H9 (cell line): Measurements from ENCODE around the gene NUP214. TPM values are rescaled to one million over a fixed set of nuclear protein-coding genes. Genes with fewer than 3 reads are reported as not detected.

ENCODE experiments used
- DNase-seq: peaks from one replicate; pipeline ENCODE4 v3.0.0-alpha.2; 2017
- H2AFZ ChIP-seq: one replicate; pipeline ENCODE4 v1.6.1; 2013; ENCODE audit warnings: mild to moderate bottlenecking, low read length, control low read depth, moderate library complexity
- H2AK5ac ChIP-seq: 2 replicates; pipeline ENCODE4 v1.6.1; 2013; ENCODE audit warnings: low read length, control low read depth, mixed read lengths; ENCODE audit not compliant: insufficient read length
- H2BK120ac ChIP-seq: one replicate; pipeline ENCODE4 v1.6.1; 2013; ENCODE audit warnings: low read depth, mild to moderate bottlenecking, low read length, control low read depth, inconsistent platforms; ENCODE audit not compliant: poor library complexity, severe bottlenecking
- H2BK12ac ChIP-seq: 2 replicates; pipeline ENCODE4 v1.6.1; 2013; ENCODE audit warnings: low read length, control low read depth, mixed read lengths, low read depth; ENCODE audit not compliant: insufficient read length
- H2BK15ac ChIP-seq: 2 replicates; pipeline ENCODE4 v1.6.1; 2013; ENCODE audit warnings: low read depth, low read length, control low read depth
- H2BK20ac ChIP-seq: one replicate; pipeline ENCODE4 v1.6.1; 2013; ENCODE audit warnings: low read depth, mild to moderate bottlenecking, low read length, control low read depth, inconsistent platforms; ENCODE audit not compliant: poor library complexity, severe bottlenecking
- H2BK5ac ChIP-seq: 2 replicates; pipeline ENCODE4 v1.6.1; 2013; ENCODE audit warnings: low read length, control low read depth, mixed read lengths; ENCODE audit not compliant: insufficient read length
- H3K14ac ChIP-seq: 2 replicates; pipeline ENCODE4 v1.6.1; 2013; ENCODE audit warnings: low read length, control low read depth; ENCODE audit not compliant: insufficient read depth
- H3K18ac ChIP-seq: 2 replicates; pipeline ENCODE4 v1.6.1; 2013; ENCODE audit warnings: low read depth, mild to moderate bottlenecking, mixed read lengths, low read length, control low read depth; ENCODE audit not compliant: insufficient read length
- H3K23ac ChIP-seq: 2 replicates; pipeline ENCODE4 v1.6.1; 2013; ENCODE audit warnings: low read length, control low read depth, mixed read lengths, low read depth; ENCODE audit not compliant: insufficient read length
- H3K23me2 ChIP-seq: 2 replicates; pipeline ENCODE4 v1.6.1; 2013; ENCODE audit warnings: low read depth, mild to moderate bottlenecking, mixed read lengths, low read length, control low read depth; ENCODE audit not compliant: insufficient read length, poor library complexity, severe bottlenecking
- H3K27ac ChIP-seq: 2 replicates; pipeline ENCODE4 v1.5.1; 2013; ENCODE audit warnings: low read length, control low read depth, mixed read lengths, low read depth; ENCODE audit not compliant: insufficient read length
- H3K27me3 ChIP-seq: 2 replicates; pipeline ENCODE4 v1.6.1; 2013; ENCODE audit warnings: low read length, control low read depth, inconsistent platforms; ENCODE audit not compliant: insufficient read depth
- H3K4ac ChIP-seq: 2 replicates; pipeline ENCODE4 v1.6.1; 2013; ENCODE audit warnings: low read depth, mild to moderate bottlenecking, control low read depth, inconsistent platforms, low read length, moderate library complexity
- H3K4me1 ChIP-seq: 2 replicates; pipeline ENCODE4 v1.6.1; 2013; ENCODE audit warnings: low read length, control low read depth, inconsistent platforms; ENCODE audit not compliant: insufficient read depth
- H3K4me2 ChIP-seq: 2 replicates; pipeline ENCODE4 v1.6.1; 2013; ENCODE audit warnings: low read length, control low read depth, mixed read lengths; ENCODE audit not compliant: insufficient read length, insufficient read depth
- H3K56ac ChIP-seq: 2 replicates; pipeline ENCODE4 v1.6.1; 2013; ENCODE audit warnings: low read depth, mild to moderate bottlenecking, mixed read lengths, low read length, control low read depth; ENCODE audit not compliant: insufficient read length
- H3K79me1 ChIP-seq: 2 replicates; pipeline ENCODE4 v1.6.1; 2013; ENCODE audit warnings: low read depth, mild to moderate bottlenecking, moderate library complexity, low read length, control low read depth, inconsistent platforms; ENCODE audit not compliant: insufficient read depth, poor library complexity, severe bottlenecking
- H3K79me2 ChIP-seq: 2 replicates; pipeline ENCODE4 v1.6.1; 2013; ENCODE audit warnings: low read length, control low read depth, inconsistent platforms; ENCODE audit not compliant: insufficient read depth
- H3K9ac ChIP-seq: 2 replicates; pipeline ENCODE4 v1.6.1; 2013; ENCODE audit warnings: low read length, control low read depth, mixed read lengths; ENCODE audit not compliant: insufficient read length; ENCODE audit errors: extremely low read depth
- H3K9me3 ChIP-seq: one replicate; pipeline ENCODE4 v1.6.1; 2013; ENCODE audit warnings: low read depth, low read length, inconsistent platforms; ENCODE audit not compliant: control insufficient read depth
- H3T11ph ChIP-seq: one replicate; pipeline ENCODE4 v1.6.1; 2013; ENCODE audit warnings: mild to moderate bottlenecking, low read length, control low read depth, inconsistent platforms
- H4K20me1 ChIP-seq: one replicate; pipeline ENCODE4 v1.6.1; 2013; ENCODE audit not compliant: control insufficient read depth, insufficient read length, insufficient read depth
- H4K5ac ChIP-seq: 2 replicates; pipeline ENCODE4 v1.6.1; 2013; ENCODE audit warnings: low read depth, mild to moderate bottlenecking, mixed read lengths, low read length, control low read depth; ENCODE audit not compliant: insufficient read length
- H4K8ac ChIP-seq: replicated peaks from 2 replicates; pipeline ENCODE4 v1.6.1; 2013; ENCODE audit warnings: low read length, control low read depth, mixed read lengths, low read depth; ENCODE audit not compliant: insufficient read length
- H4K91ac ChIP-seq: 2 replicates; pipeline ENCODE4 v1.6.1; 2013; ENCODE audit warnings: low read depth, mild to moderate bottlenecking, moderate library complexity, mixed read lengths, low read length, control low read depth; ENCODE audit not compliant: insufficient read length
- H3K27ac Mint-ChIP-seq, 3 experiments: 2 replicates in 2 of 3; 3 replicates in 1 of 3; pipeline ENCODE4 v1.8.0; 2020 to 2021; ENCODE audit warnings: mixed read lengths in 3 of 3, mild to moderate bottlenecking in 1 of 3, moderate library complexity in 1 of 3
- H3K27me3 Mint-ChIP-seq: 2 replicates; pipeline ENCODE4 v1.8.0; 2021; ENCODE audit warnings: low read depth, mild to moderate bottlenecking, moderate library complexity, mixed read lengths
- H3K36me3 Mint-ChIP-seq, 3 experiments: 2 replicates in 2 of 3; 3 replicates in 1 of 3; pipeline ENCODE4 v1.8.0; 2020 to 2021; ENCODE audit warnings: low read depth in 3 of 3, mixed read lengths in 3 of 3; ENCODE audit not compliant: insufficient read depth in 1 of 3
- H3K4me1 Mint-ChIP-seq, 2 experiments: 2 replicates each; pipeline ENCODE4 v1.8.0; 2020; ENCODE audit warnings: mixed read lengths in 2 of 2
- H3K4me3 Mint-ChIP-seq, 2 experiments: 2 replicates in 1 of 2; 3 replicates in 1 of 2; pipeline ENCODE4 v1.8.0; 2020 to 2021; ENCODE audit warnings: mild to moderate bottlenecking in 2 of 2, mixed read lengths in 2 of 2, moderate library complexity in 1 of 2
- H3K9me3 Mint-ChIP-seq, 2 experiments: 2 replicates in 1 of 2; 3 replicates in 1 of 2; pipeline ENCODE4 v1.8.0; 2020; ENCODE audit warnings: mild to moderate bottlenecking in 2 of 2, mixed read lengths in 2 of 2, moderate library complexity in 1 of 2
- CTCF ChIP-seq: fragments of 200-600 bp; sonication (generic); conservative IDR thresholded peaks from 3 replicates; pipeline ENCODE4 v1.8.0; 2021; ENCODE audit warnings: antibody characterized with exemption, mild to moderate bottlenecking
- WGBS: extraction: QIAGEN DNeasy Blood & Tissue Kit; methylation state at CpG from one replicate; pipeline ENCODE4 v1.1.7; 2013; ENCODE audit warnings: missing lambda C conversion rate, low lambda C conversion rate, mixed read lengths; ENCODE audit not compliant: insufficient read length; ENCODE audit errors: extremely low coverage; 5-methylcytosine and 5-hydroxymethylcytosine counted together
- total RNA-seq: library from RNA; stranded (reverse); gene quantifications from 2 replicates; pipeline ENCODE4 v1.2.1, GENCODE V29; 2021

NUP214 gene
- total RNA-seq, 1 experiment from 2014 or later: 53.8 TPM

GRCh38 chr9:131279863-131280570 is 154.6 kb downstream of the NUP214 start:
- no peaks in the 10 kb centered on the region for H3K9me3 ChIP-seq
- no peak overlapping the region; the same call in 1 of the 2 replicates for H3K14ac ChIP-seq
- no peak overlapping the region for H2BK120ac ChIP-seq
- no peaks in the 10 kb centered on the region; a peak in 1 of 7 replicates for H3K36me3 Mint-ChIP-seq
- no peak overlapping the region for H3K9ac ChIP-seq
- H2AFZ ChIP-seq: no peak overlapping the region
- no peak for TF ChIP-seq CTCF
- H3K79me1 ChIP-seq: no peaks in the 10 kb centered on the region
- H2BK20ac ChIP-seq: no peak overlapping the region
- H3K9me3 Mint-ChIP-seq: no peaks in the 10 kb centered on the region; a peak in 2 of 5 replicates
- no peak overlapping the region for H2AK5ac ChIP-seq
- peaks cover 10% of the 10 kb centered on the region; the same call in 1 of the 2 replicates for H3K27me3 ChIP-seq
- peaks cover 18 to 32% of the 10 kb centered on the region in 2 experiments for H3K4me1 Mint-ChIP-seq
- no peak overlapping the region for H2BK15ac ChIP-seq
- H3K27ac ChIP-seq: no peak overlapping the region
- H3T11ph ChIP-seq: no peak overlapping the region
- H4K20me1 ChIP-seq: peaks cover 6% of the 10 kb centered on the region
- H2BK12ac ChIP-seq: no peak overlapping the region
- no peak overlapping the region for H4K8ac ChIP-seq
- H2BK5ac ChIP-seq: no peak overlapping the region
- H3K27me3 Mint-ChIP-seq: peaks cover 68% of the 10 kb centered on the region
- no peaks in the 10 kb centered on the region for H3K79me2 ChIP-seq
- no peak overlapping the region for H3K27ac Mint-ChIP-seq
- peaks cover 9% of the 10 kb centered on the region for H3K23me2 ChIP-seq
- H4K91ac ChIP-seq: no peak overlapping the region
- peaks cover 3% of the 10 kb centered on the region; the same call in 1 of the 2 replicates for H3K4me1 ChIP-seq
- no peak overlapping the region for H3K18ac ChIP-seq
- DNase-seq: no peak
- H3K23ac ChIP-seq: no peak overlapping the region
- no peak overlapping the region for H3K4me3 Mint-ChIP-seq
- no peak overlapping the region for H4K5ac ChIP-seq
- no peak overlapping the region for H3K56ac ChIP-seq
- no peak overlapping the region for H3K4me2 ChIP-seq
- H3K4ac ChIP-seq: no peak overlapping the region
- no CpG with 5 or more reads among the region's 19 CpGs for WGBS
